Stomach (tissue), 9 donors: ENCODE measurements around the gene NHS. TPM values are rescaled to one million over a fixed set of nuclear protein-coding genes. Genes with fewer than 3 reads are reported as not detected.

Experiments used
- DNase-seq, 2 donors: peaks; one replicate each; pipeline versions ENCODE4 v3.0.0 to v3.0.0-alpha.2; 2013 to 2019
- H3K27ac ChIP-seq, 5 donors: fragments of 200-600 bp in 4 of 5; sonication (generic) in 4 of 5; one replicate each; pipeline ENCODE4 v1.5.1; 2013 to 2019; ENCODE audit warnings: mild to moderate bottlenecking in 1 of 5, moderate library complexity in 1 of 5
- H3K27me3 ChIP-seq, 3 donors: fragments of 200-600 bp; sonication (generic); one replicate each; pipeline ENCODE4 v1.5.1; 2017 to 2019; ENCODE audit warnings: mixed run types in 1 of 3
- H3K36me3 ChIP-seq, 4 donors: fragments of 200-600 bp; sonication (generic); 1 replicate in 3 of 4; 2 replicates in 1 of 4; pipeline ENCODE4 v1.5.1; 2016 to 2019
- H3K4me1 ChIP-seq, 4 donors: fragments of 200-600 bp; sonication (generic); one replicate each; pipeline ENCODE4 v1.5.1; 2016 to 2019
- H3K4me3 ChIP-seq, 4 donors: fragments of 200-600 bp; sonication (generic) in 3 of 4; one replicate each; pipeline ENCODE4 v1.5.1; 2016 to 2019; ENCODE audit warnings: mild to moderate bottlenecking in 1 of 4
- H3K9me3 ChIP-seq, 4 donors: fragments of 200-600 bp; sonication (generic); one replicate each; pipeline ENCODE4 v1.5.1; 2016 to 2019
- EP300 ChIP-seq: sonication (generic); formaldehyde crosslinking; IDR thresholded peaks from one replicate; pipeline ENCODE4 v1.6.1; 2017; ENCODE audit warnings: antibody characterized with exemption
- POLR2A ChIP-seq, 4 donors: fragments of 450-650 bp; IDR thresholded peaks; one replicate each; pipeline ENCODE4 v1.6.1; 2016; ENCODE audit warnings: antibody characterized with exemption in 4 of 4, control low read depth in 2 of 4, mild to moderate bottlenecking in 1 of 4, moderate library complexity in 1 of 4
- POLR2AphosphoS5 ChIP-seq, 3 donors: sonication (generic); formaldehyde crosslinking; IDR thresholded peaks; one replicate each; pipeline ENCODE4 v1.6.1; 2016; ENCODE audit warnings: antibody characterized with exemption in 3 of 3
- WGBS, 5 donors: extraction: QIAGEN DNeasy Blood & Tissue Kit in 3 of 5; methylation state at CpG; one replicate each; pipeline versions ENCODE4 v1.1.5 to v1.1.7; 2013 to 2018; 5-methylcytosine and 5-hydroxymethylcytosine counted together
- intact Hi-C: fragments of 100-400 bp; cut with DNase I; formaldehyde crosslinking; loops from one replicate; pipeline ENCODE4 v1.15.1; 2023; ENCODE audit warnings: low total_unique reads
- polyA plus RNA-seq, 3 donors: library from polyadenylated mRNA; stranded (reverse); fragments of 200-250 nt; gene quantifications; one replicate each; pipeline ENCODE4 v1.2.3, GENCODE V29; 2013
- total RNA-seq, 5 donors: library from RNA; depleted of rRNA; stranded (reverse); fragments of >200 nt; gene quantifications; one replicate each; pipeline versions ENCODE4 v1.1.0 to v1.2.3, GENCODE V29; 2014 to 2016
- TF ChIP-seq, protein P1 (sequence below), 7 experiments: fragments of 450-650 bp in 4 of 7; fragments of 200-600 bp in 3 of 7; sonication (generic) in 3 of 7; IDR thresholded peaks; one replicate each; pipeline ENCODE4 v1.5.1; 2016 to 2019; ENCODE audit warnings: antibody characterized with exemption in 7 of 7, control low read depth in 2 of 7, mild to moderate bottlenecking in 1 of 7
- donor health status: healthy with polysubstance abuse.
- donor health status: Bipolar disorder and iron deficiency.
- donor health status: healthy.

NHS gene
- total and polyA plus RNA-seq, 8 donors = 1.00 to 7.5 (median 4.3) TPM

DNA sequence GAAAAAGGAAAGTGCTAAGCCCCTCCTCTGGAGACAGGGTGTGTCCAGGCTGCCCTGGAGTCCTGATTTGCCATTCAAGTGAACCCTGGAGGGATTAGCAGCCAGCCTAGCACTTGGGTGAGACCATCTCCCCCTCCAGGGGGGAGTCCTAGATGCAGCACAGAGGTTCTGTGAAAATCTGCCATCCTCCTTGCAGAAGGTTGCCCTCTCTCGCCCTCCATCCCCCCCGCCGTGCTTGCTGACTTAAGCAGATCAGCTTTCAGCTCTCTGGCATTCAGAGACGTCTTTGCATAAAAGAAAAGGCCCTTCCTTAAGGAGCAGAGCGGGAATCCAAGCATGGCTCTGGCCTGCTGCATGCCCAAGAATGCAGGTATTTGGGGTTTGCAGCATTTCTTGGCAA, 260.2 kb downstream of the NHS start:
- H3K27me3 ChIP-seq = peaks cover 0 to 10% (median 0%) of the 10 kb centered on the region in 3 donors
- intact Hi-C loops = no loop called here
- H3K9me3 ChIP-seq = no peaks in the 10 kb centered on the region
- 25 to 83% (median 29%) methylated on average over 1 to 5 of the region's 5 CpGs for WGBS, 5 donors
- H3K4me3 ChIP-seq = no peak overlapping the region
- no peak for TF ChIP-seq POLR2AphosphoS5 (IDR thresholded peaks at IDR 0.05)
- TF ChIP-seq EP300 = no peak
- TF ChIP-seq POLR2A (IDR thresholded peaks at IDR 0.05) = no peak
- TF ChIP-seq, protein P1, sequence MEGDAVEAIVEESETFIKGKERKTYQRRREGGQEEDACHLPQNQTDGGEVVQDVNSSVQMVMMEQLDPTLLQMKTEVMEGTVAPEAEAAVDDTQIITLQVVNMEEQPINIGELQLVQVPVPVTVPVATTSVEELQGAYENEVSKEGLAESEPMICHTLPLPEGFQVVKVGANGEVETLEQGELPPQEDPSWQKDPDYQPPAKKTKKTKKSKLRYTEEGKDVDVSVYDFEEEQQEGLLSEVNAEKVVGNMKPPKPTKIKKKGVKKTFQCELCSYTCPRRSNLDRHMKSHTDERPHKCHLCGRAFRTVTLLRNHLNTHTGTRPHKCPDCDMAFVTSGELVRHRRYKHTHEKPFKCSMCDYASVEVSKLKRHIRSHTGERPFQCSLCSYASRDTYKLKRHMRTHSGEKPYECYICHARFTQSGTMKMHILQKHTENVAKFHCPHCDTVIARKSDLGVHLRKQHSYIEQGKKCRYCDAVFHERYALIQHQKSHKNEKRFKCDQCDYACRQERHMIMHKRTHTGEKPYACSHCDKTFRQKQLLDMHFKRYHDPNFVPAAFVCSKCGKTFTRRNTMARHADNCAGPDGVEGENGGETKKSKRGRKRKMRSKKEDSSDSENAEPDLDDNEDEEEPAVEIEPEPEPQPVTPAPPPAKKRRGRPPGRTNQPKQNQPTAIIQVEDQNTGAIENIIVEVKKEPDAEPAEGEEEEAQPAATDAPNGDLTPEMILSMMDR (IDR thresholded peaks at IDR 0.05) = no peak
- H3K4me1 ChIP-seq = peaks cover 0 to 28% (median 15%) of the 10 kb centered on the region in 4 donors
- peak overlapping the region in 2 of 5 donors; percentile 7 to 58 for H3K27ac ChIP-seq
- DNase-seq = peak in 1 of 2 donors; percentile 83
- no peaks in the 10 kb centered on the region for H3K36me3 ChIP-seq

- no peak overlapping the region for H3K27ac ChIP-seq
- TF ChIP-seq POLR2A (IDR thresholded peaks at IDR 0.05) (no peak), POLR2AphosphoS5 (IDR thresholded peaks at IDR 0.05) (no peak), EP300 (no peak)
- TF ChIP-seq, protein P1 (IDR thresholded peaks at IDR 0.05) = no peak
- DNase-seq = no peak
Measured at GRCh38 chrX:17637235-17637634, 262.2 kb downstream of the NHS start.

DNA sequence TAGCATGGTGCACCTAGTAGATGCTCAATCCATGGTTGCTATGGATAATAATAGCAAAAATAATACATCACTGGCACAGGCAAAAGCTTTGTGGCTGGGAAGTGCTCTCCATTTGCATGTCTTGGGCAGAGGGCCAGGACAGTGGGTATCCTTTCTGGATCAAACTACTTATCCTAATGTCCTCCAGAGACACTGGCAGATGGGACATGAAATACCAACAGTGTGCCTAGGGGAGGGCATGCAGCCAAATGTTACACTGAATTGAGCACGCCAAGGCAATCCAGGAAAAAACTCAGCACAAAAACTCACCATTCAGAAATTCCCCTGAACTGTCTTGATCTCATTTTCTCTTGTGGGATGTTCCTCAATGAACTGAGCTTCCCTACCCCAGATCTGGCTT, 263.7 kb downstream of the NHS start:
- Histone ChIP-seq H3K4me3 (no peak overlapping the region), H3K36me3 (no peaks in the 10 kb centered on the region), H3K9me3 (no peaks in the 10 kb centered on the region), H3K27me3 (peaks cover 0 to 6% (median 0%) of the 10 kb centered on the region in 3 donors), H3K27ac (no peak overlapping the region), H3K4me1 (peaks cover 0 to 20% (median 11%) of the 10 kb centered on the region in 4 donors)
- TF ChIP-seq, protein P1 (IDR thresholded peaks at IDR 0.05) = no peak
- TF ChIP-seq EP300 (no peak), POLR2A (IDR thresholded peaks at IDR 0.05) (no peak), POLR2AphosphoS5 (IDR thresholded peaks at IDR 0.05) (no peak)
- WGBS, 5 donors = 58 to 89% (median 67%) methylated on average over 1 of the region's 1 CpG
- DNase-seq = no peak
- intact Hi-C loops = no loop called here

More at GRCh38 chrX:17637235-17637634, 262.2 kb downstream of the NHS start:
- Histone ChIP-seq H3K27me3 (peaks cover 0 to 10% (median 0%) of the 10 kb centered on the region in 3 donors), H3K36me3 (no peaks in the 10 kb centered on the region), H3K4me3 (no peak overlapping the region), H3K9me3 (no peaks in the 10 kb centered on the region), H3K4me1 (peaks cover 0 to 28% (median 15%) of the 10 kb centered on the region in 4 donors)
- intact Hi-C loops = no loop called here
- WGBS, 5 donors = 71 to 89% (median 84%) methylated on average over 3 to 4 of the region's 4 CpGs

DNA sequence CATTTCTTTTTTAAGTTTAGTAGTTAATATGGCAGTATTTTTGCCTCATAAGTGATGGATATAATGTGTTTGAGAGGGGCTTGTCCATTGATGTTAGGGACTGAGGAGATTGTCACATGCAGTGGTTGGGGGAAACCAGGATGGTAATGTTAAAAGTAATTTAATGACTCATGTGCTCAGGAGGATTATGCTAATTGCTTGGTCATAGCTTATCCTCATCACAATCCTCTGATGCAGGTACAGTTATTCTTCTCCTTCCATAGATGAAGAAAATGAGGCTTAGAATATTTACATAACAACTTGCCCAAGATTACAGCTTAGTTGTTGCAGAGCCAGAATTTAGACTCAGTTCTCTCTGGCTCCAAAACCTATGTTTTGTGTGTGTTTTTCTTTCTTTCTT, 267.9 kb downstream of the NHS start:
- intact Hi-C loops = no loop called here
- H3K27me3 ChIP-seq = no peaks in the 10 kb centered on the region
- no peak overlapping the region for H3K4me3 ChIP-seq
- TF ChIP-seq EP300 (no peak), POLR2AphosphoS5 (IDR thresholded peaks at IDR 0.05) (no peak)
- TF ChIP-seq, protein P1 (IDR thresholded peaks at IDR 0.05) = no peak
- no peaks in the 10 kb centered on the region for H3K36me3 ChIP-seq
- no peak overlapping the region for H3K27ac ChIP-seq
- DNase-seq = no peak
- H3K9me3 ChIP-seq = no peaks in the 10 kb centered on the region
- H3K4me1 ChIP-seq = no peaks in the 10 kb centered on the region
